Measurements from ENCODE around the gene TRMU. TPM values are rescaled to one million over a fixed set of nuclear protein-coding genes. Genes with fewer than 3 reads are reported as not detected.

Gene TRMU
- polyA plus RNA-seq, 4 donors, result 30.3 to 64.4 (median 53.3) TPM

GRCh38 chr22:46366801-46367706, 31.5 kb downstream of the TRMU start:
- no peak for DNase-seq (ENCODE audit: low read depth in 4 of 4, low spot score in 3 of 4)

GRCh38 chr22:46367707-46368191, 32.2 kb downstream of the TRMU start:
- DNase-seq (ENCODE audit: low read depth in 4 of 4, low spot score in 3 of 4), result no peak

- DNase-seq (ENCODE audit: low read depth in 4 of 4, low spot score in 3 of 4), result no peak
These were observed 32.9 kb downstream of the TRMU start for GRCh38 chr22:46368422-46368821.

- DNase-seq (ENCODE audit: low read depth in 4 of 4, low spot score in 3 of 4), result no peak
These were observed 33.6 kb downstream of the TRMU start for GRCh38 chr22:46368871-46369715.

- DNase-seq (ENCODE audit: low read depth in 4 of 4, low spot score in 3 of 4), result no peak
These were observed 34.4 kb downstream of the TRMU start for GRCh38 chr22:46369716-46370583.

- no peak for DNase-seq (ENCODE audit: low read depth in 4 of 4, low spot score in 3 of 4)
These were observed 35.2 kb downstream of the TRMU start for GRCh38 chr22:46370584-46371291.

GRCh38 chr22:46371623-46372226, 36.2 kb downstream of the TRMU start:
- no peak for DNase-seq (ENCODE audit: low read depth in 4 of 4, low spot score in 3 of 4)

GRCh38 chr22:46372686-46373085, 37.2 kb downstream of the TRMU start:
- no peak for DNase-seq (ENCODE audit: low read depth in 4 of 4, low spot score in 3 of 4)

GRCh38 chr22:46373159-46373558, 37.6 kb downstream of the TRMU start:
- no peak for DNase-seq (ENCODE audit: low read depth in 4 of 4, low spot score in 3 of 4)

GRCh38 chr22:46373921-46374662, 38.6 kb downstream of the TRMU start:
- DNase-seq (ENCODE audit: low read depth in 4 of 4, low spot score in 3 of 4), result no peak

GRCh38 chr22:46374663-46375474, 39.4 kb downstream of the TRMU start:
- DNase-seq (ENCODE audit: low read depth in 4 of 4, low spot score in 3 of 4), result no peak

- DNase-seq (ENCODE audit: low read depth in 4 of 4, low spot score in 3 of 4), result no peak
These were observed 40.6 kb downstream of the TRMU start for GRCh38 chr22:46376111-46376510.

GRCh38 chr22:46376908-46377524, 41.5 kb downstream of the TRMU start:
- DNase-seq (ENCODE audit: low read depth in 4 of 4, low spot score in 3 of 4), result no peak

GRCh38 chr22:46377525-46378425, 42.3 kb downstream of the TRMU start:
- DNase-seq (ENCODE audit: low read depth in 4 of 4, low spot score in 3 of 4), result no peak

- DNase-seq (ENCODE audit: low read depth in 4 of 4, low spot score in 3 of 4), result no peak
These were observed 43.0 kb downstream of the TRMU start for GRCh38 chr22:46378426-46379065.
